Jurkat, Clone E6-1 (cell line): ENCODE measurements around the gene SLC2A4RG. TPM values are rescaled to one million over a fixed set of nuclear protein-coding genes. Genes with fewer than 3 reads are reported as not detected.

ENCODE experiments used
- DNase-seq: peaks from one replicate; pipeline ENCODE4 v3.0.0-alpha.2; 2011; ENCODE audit warnings: low read depth, low spot score
- H3K4me3 ChIP-seq: 2 replicates; pipeline ENCODE4 v1.5.1; 2011; ENCODE audit warnings: mild to moderate bottlenecking, low read length, control low read depth, moderate library complexity
- polyA plus RNA-seq: library from polyadenylated mRNA; unstranded; fragments of >200 nt; gene quantifications from one replicate; pipeline ENCODE4 v1.2.1, GENCODE V29; 2012; ENCODE audit warnings: missing spikeins; ENCODE audit not compliant: insufficient read length, insufficient read depth

SLC2A4RG gene, protein sequence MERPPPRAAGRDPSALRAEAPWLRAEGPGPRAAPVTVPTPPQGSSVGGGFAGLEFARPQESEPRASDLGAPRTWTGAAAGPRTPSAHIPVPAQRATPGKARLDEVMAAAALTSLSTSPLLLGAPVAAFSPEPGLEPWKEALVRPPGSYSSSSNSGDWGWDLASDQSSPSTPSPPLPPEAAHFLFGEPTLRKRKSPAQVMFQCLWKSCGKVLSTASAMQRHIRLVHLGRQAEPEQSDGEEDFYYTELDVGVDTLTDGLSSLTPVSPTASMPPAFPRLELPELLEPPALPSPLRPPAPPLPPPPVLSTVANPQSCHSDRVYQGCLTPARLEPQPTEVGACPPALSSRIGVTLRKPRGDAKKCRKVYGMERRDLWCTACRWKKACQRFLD
- polyA plus RNA-seq, result 74.8 TPM

DNA sequence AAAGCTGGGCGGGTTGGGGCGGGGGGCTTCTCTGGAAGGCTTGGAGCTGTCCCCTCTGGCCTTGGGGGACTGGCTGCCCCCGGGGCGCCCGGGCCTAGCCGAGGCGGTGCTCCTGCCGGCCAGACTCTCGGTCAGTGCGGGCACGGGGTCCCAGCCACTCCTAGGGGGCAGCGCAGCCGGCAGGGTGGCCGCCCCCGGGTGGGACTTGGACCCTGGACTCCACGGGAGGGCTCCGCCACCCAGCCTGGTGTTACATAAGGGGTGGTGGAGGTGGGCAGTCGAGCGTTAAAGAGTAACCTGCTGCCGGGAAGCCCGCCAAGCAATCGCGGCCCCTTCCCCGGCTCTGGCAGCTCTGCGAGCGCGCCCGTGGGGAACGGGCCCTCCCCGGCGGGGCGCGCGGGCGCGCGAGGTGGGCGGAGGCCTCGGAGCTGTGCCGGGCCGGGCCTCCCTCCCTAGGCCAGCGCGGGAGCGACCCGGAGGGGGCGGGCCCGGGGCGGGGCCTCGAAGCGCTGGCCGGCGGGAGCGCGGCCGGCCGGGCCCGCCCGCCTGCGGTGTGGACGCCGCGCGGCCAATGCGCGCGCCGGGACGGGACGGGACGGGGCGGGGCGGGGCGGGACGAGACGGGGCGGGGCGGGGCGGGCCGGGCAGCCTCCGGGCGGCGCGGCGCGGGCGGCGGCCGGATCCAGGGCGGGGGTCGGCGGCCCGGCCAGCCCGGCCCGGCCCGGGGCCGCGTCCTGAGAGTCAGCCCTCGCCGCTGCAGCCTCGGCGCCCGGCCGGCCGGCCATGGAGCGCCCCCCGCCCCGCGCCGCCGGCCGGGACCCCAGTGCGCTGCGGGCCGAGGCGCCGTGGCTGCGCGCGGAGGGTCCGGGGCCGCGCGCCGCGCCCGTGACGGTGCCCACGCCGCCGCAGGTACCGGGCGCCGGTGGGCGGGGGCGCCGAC is at the start of gene SLC2A4RG:
Gene SLC2A4RG (plus strand): TSS at position 647 of the 940 bp plus-strand sequence. CDS start 137 bp downstream, at position 784.
- no peak for DNase-seq
- H3K4me3 ChIP-seq, result peak within 1 kb of the TSS; percentile 93

DNA sequence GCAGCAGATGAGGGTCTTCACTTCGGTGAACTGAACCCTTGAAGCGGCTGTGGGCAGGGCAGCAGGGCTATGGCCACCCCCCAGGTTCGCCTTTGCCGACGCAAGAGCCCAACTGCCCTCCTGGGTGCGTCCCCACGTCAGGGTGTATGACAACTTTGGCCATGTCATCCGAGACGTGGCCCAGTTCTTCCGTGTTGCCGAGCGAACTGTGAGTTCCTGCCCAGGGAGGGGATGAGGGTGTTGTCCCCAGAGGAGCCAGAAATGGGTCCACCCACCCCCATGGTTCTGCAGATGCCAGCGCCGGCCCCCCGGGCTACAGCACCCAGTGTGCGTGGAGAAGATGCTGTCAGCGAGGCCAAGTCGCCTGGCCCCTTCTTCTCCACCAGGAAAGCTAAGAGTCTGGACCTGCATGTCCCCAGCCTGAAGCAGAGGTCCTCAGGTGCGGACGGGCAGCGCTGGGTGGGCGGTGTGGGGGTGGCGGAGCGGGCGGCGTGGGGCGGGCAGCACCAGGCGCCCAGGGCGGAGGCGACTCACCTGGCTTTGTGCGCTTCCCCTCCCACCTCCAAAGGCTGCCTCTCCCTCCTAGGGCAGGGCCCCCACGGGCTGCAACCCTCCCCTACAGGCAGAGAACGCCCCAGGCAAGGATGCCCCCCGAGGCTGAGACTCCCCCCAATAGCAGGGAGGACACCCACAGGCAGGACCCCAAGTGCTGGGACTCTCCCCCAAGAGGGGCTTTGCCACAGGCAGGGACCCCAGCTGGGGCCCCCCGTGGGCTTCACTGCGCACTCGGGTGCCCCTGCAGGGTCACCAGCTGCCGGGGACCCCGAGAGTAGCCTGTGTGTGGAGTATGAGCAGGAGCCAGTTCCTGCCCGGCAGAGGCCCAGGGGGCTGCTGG is 49.3 kb upstream of the SLC2A4RG start:
- no peak overlapping the region for H3K4me3 ChIP-seq
- DNase-seq, result no peak

DNA sequence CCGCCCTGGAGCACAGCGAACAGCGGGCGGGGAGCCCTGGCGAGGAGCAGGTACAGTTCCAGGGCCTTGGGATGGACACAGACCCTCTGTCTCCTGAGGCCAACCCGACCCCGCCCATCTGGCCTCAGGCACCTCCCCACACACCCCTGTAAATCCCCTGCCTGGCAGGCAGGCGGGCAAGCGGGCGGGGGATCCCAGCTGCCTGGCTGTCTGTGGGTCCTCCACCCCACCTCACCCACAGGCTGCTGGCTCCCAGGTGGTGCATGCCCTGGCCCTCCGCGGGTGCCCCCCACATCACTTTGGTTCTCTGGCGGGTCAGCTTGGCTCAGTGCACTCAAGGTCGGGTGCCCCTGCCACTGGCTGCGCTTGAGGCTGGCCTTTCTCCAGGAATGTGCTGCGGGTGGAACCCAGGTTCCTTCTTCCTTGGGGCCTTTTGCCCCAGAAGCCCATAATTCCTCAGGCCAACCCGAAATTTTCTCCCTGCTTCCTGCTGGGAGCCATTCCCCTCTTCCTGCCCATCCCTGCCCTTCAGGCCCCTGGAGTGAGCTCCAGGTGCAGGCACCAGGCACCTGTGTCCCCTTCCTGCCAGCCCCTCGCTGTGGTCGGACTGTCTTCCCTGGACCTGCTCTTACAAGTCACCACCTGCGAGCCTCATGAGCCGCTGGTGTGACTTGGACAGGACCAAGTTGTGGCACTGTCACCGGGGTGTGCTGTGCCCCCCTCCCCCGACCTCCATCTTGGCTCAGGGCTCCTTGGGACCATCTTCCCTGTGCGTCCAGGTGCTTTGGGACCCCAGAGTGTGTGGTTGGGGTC is 48.5 kb upstream of the SLC2A4RG start:
- no peak overlapping the region for H3K4me3 ChIP-seq
- no peak for DNase-seq

DNA sequence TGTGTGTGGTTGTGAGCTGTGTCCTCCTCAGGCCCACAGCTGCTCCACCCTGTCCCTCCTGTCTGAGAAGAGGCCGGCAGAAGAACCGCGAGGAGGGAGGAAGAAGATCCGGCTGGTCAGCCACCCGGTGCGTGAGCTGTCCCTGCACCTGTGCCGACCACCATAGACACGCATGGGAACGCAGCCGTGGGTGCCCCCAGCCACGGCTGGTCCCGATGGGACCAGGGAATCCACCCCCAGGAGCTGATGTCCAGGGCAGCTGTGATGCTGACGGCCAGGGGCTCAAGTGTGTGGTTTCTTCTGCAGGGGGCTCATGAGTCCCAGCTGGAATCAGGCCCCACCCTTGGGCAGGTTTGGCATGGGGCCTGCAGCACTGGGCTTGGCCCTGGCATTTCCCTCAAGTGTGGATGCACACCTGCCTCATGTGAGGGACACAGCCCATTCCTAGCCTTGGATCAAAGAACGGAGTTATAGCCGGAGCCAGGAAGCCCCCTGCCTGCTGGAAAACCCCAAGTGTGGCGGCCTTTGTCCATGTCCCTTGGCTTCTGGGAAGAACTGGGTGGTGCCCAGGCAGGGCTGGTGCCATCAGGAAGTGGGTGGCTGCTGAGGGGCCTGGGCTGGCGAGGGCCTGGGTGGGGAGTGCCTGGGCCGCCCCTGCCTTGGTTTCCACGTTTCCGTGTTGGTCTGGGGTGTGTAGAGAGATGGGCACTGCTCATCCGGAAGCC is 47.7 kb upstream of the SLC2A4RG start:
- no peak for DNase-seq
- no peak overlapping the region for H3K4me3 ChIP-seq

DNA sequence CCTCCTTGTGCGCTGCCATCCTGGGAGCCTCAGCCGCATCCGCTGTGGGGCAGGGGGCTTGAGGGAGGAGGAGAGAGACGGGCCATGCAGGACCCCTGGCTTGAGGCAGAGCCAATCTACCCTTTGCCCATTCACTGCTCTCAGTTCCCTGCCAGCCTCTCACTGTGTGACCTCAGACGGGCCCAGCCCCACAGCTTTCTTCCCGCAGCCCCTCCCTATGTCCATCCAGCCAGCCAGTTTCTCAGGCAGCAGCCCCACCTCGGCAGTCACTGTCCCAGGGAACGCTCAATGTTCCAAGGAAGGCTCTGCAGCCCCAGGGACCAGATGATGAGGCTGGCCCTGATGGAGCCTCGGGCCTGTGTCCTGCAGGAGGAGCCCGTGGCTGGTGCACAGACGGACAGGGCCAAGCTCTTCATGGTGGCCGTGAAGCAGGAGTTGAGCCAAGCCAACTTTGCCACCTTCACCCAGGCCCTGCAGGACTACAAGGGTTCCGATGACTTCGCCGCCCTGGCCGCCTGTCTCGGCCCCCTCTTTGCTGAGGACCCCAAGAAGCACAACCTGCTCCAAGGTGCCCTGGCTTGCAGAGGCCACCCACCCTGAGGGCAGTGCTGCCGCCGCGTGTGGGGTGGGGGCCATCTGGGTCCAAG is 47.0 kb upstream of the SLC2A4RG start:
- no peak overlapping the region for H3K4me3 ChIP-seq
- no peak for DNase-seq

DNA sequence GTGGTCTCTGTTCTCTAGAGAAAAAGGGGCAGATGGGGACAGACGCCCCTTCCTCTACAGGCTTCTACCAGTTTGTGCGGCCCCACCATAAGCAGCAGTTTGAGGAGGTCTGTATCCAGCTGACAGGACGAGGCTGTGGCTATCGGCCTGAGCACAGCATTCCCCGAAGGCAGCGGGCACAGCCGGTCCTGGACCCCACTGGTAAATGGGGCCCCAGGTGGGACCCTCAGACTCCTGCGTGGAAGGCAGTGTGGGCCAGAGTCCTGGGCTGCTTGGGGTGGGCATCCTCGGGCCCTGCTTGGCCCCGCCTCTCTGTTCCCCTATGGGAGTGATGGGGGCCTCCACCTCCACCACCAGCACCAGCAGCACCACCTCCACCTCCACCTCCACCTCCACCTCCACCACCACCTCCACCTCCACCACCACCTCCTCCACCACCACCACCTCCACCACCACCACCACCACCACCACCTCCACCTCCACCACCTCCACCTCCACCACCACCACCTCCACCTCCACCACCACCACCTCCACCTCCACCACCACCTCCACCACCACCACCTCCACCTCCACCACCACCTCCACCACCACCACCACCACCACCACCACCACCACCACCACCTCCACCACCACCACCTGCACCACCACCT is 46.4 kb upstream of the SLC2A4RG start:
- no peak overlapping the region for H3K4me3 ChIP-seq
- no peak for DNase-seq

DNA sequence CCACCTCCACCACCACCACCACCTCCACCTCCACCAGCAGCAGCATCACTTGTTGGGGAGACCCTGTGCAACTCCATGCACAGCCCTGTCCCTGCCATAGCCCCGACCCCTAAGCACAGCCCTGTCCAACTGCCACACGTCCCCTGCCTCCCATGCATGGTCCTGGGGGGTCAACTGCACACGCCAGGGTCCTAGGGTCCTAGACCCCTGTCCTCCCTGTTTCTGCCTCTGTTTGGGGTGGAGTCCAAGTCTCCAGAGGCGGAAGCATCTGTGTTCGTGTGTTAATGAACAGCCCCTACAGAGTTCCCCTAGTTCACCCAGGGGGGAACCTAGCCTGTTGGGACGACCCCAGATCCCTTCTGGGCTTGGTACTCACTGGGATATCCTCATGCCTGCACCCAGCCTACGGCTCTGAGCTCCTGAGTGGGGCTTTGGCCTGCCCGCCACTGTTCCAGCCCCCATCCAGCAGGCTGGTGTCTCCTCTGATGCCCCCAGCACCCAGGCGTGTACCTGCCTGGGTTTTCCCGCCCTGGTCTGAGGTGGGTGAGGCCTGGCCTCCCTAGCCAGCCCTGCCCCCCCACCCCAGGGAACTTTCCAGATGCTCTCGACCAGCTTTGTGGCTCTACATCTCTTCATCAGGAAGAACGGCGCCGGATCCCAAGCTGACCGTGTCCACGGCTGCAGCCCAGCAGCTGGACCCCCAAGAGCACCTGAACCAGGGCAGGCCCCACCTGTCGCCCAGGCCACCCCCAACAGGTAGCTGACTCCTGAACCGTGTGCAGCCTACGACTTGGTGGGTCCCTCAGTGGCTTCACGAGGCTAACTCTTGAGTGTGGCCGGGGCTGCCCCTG is 45.6 kb upstream of the SLC2A4RG start:
- H3K4me3 ChIP-seq, result no peak overlapping the region
- no peak for DNase-seq

DNA sequence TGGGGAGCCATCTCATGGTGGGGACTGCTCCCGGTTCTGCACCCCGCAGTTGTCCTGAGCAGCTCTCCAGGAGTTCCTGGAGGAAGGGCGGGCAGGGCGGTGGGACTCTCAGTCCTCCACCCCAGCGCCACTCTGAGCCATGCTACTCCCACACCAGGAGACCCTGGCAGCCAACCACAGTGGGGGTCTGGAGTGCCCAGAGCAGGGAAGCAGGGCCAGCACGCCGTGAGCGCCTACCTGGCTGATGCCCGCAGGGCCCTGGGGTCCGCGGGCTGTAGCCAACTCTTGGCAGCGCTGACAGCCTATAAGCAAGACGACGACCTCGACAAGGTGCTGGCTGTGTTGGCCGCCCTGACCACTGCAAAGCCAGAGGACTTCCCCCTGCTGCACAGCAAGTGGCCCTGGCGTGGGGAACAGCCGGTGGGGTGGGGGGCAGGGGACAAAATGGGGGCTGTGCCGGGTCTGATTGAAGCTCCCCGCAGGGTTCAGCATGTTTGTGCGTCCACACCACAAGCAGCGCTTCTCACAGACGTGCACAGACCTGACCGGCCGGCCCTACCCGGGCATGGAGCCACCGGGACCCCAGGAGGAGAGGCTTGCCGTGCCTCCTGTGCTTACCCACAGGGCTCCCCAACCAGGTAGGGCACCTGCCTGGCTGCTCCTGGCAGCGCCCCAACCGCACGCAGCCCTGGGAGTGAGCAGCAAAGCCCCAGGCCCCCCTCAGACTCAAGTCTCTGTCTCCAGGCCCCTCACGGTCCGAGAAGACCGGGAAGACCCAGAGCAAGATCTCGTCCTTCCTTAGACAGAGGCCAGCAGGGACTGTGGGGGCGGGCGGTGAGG is 44.8 kb upstream of the SLC2A4RG start:
- H3K4me3 ChIP-seq, result no peak overlapping the region
- no peak for DNase-seq

DNA sequence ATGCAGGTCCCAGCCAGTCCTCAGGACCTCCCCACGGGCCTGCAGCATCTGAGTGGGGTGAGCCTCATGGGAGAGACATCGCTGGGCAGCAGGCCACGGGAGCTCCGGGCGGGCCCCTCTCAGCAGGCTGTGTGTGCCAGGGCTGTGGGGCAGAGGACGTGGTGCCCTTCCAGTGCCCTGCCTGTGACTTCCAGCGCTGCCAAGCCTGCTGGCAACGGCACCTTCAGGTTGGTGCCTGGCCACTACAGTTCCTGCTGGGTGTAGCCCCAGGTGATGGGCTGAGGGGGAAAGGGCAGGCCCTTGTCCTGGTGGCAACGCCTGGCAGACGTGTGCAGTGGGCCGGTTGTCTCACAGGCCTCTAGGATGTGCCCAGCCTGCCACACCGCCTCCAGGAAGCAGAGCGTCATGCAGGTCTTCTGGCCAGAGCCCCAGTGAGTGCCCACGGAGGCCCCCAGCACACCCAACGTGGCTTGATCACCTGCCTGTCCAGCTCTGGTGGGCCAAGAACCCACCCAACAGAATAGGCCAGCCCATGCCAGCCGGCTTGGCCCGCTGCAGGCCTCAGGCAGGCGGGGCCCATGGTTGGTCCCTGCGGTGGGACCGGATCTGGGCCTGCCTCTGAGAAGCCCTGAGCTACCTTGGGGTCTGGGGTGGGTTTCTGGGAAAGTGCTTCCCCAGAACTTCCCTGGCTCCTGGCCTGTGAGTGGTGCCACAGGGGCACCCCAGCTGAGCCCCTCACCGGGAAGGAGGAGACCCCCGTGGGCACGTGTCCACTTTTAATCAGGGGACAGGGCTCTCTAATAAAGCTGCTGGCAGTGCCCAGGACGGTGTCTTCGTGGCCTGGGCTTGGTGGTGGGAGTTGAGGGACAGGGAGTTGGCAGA is 43.9 kb upstream of the SLC2A4RG start:
- H3K4me3 ChIP-seq, result no peak overlapping the region
- DNase-seq, result no peak

DNA sequence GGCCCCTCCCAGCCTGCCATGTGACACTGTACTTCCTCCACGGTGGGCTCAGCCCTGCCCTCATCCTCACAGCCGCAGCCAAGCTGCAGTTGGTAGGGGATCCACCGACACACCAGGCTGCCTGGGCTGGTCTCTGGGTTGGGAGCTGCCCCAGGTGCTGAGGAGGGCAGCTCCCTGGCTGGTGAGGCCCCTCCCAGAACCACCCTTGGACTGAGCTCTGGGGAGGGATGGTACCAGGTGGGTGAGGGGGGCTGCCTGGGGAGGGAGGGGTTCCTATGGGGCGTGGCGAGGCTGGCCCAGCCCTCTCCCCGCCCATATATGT is 43.3 kb upstream of the SLC2A4RG start:
- peak; percentile 48 for DNase-seq
- H3K4me3 ChIP-seq, result no peak overlapping the region

DNA sequence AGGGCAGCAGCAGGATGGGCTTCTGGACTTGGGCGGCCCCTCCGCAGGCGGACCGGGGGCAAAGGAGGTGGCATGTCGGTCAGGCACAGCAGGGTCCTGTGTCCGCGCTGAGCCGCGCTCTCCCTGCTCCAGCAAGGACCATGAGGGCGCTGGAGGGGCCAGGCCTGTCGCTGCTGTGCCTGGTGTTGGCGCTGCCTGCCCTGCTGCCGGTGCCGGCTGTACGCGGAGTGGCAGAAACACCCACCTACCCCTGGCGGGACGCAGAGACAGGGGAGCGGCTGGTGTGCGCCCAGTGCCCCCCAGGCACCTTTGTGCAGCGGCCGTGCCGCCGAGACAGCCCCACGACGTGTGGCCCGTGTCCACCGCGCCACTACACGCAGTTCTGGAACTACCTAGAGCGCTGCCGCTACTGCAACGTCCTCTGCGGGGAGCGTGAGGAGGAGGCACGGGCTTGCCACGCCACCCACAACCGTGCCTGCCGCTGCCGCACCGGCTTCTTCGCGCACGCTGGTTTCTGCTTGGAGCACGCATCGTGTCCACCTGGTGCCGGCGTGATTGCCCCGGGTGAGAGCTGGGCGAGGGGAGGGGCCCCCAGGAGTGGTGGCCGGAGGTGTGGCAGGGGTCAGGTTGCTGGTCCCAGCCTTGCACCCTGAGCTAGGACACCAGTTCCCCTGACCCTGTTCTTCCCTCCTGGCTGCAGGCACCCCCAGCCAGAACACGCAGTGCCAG is 42.8 kb upstream of the SLC2A4RG start, which contains the start of gene TNFRSF6B:
Gene TNFRSF6B (plus strand): TSS at position 25 of the 729 bp plus-strand sequence. CDS start 116 bp downstream, at position 141.
- DNase-seq, result no peak
- H3K4me3 ChIP-seq, result no peak within 1 kb of the TSS

DNA sequence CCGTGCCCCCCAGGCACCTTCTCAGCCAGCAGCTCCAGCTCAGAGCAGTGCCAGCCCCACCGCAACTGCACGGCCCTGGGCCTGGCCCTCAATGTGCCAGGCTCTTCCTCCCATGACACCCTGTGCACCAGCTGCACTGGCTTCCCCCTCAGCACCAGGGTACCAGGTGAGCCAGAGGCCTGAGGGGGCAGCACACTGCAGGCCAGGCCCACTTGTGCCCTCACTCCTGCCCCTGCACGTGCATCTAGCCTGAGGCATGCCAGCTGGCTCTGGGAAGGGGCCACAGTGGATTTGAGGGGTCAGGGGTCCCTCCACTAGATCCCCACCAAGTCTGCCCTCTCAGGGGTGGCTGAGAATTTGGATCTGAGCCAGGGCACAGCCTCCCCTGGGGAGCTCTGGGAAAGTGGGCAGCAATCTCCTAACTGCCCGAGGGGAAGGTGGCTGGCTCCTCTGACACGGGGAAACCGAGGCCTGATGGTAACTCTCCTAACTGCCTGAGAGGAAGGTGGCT is 42.2 kb upstream of the SLC2A4RG start:
- DNase-seq, result no peak
- H3K4me3 ChIP-seq, result no peak overlapping the region

DNA sequence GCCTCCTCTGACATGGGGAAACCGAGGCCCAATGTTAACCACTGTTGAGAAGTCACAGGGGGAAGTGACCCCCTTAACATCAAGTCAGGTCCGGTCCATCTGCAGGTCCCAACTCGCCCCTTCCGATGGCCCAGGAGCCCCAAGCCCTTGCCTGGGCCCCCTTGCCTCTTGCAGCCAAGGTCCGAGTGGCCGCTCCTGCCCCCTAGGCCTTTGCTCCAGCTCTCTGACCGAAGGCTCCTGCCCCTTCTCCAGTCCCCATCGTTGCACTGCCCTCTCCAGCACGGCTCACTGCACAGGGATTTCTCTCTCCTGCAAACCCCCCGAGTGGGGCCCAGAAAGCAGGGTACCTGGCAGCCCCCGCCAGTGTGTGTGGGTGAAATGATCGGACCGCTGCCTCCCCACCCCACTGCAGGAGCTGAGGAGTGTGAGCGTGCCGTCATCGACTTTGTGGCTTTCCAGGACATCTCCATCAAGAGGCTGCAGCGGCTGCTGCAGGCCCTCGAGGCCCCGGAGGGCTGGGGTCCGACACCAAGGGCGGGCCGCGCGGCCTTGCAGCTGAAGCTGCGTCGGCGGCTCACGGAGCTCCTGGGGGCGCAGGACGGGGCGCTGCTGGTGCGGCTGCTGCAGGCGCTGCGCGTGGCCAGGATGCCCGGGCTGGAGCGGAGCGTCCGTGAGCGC is 41.6 kb upstream of the SLC2A4RG start:
- no peak overlapping the region for H3K4me3 ChIP-seq
- DNase-seq, result no peak
